Ascending aorta (tissue), 2 donors: Measurements from ENCODE around the gene SFTPA1. TPM values are rescaled to one million over a fixed set of nuclear protein-coding genes. Genes with fewer than 3 reads are reported as not detected.
"Not testable (repeated sequence)": the region's sequence is repeated elsewhere in the genome, so short reads cannot be mapped to it uniquely, and the experiment has no call there.

Source experiments
- DNase-seq, 2 donors: peaks; one replicate each; pipeline ENCODE4 v3.0.0-alpha.2; 2019; ENCODE audit warnings: low spot score in 2 of 2
- H3K27ac ChIP-seq, 2 donors: fragments of 200-600 bp; sonication (generic); one replicate each; pipeline ENCODE4 v1.5.1; 2016 to 2017; ENCODE audit warnings: mild to moderate bottlenecking in 1 of 2
- H3K27me3 ChIP-seq: fragments of 200-600 bp; sonication (generic); one replicate; pipeline ENCODE4 v1.5.1; 2017
- H3K36me3 ChIP-seq, 2 donors: fragments of 200-600 bp; sonication (generic); one replicate each; pipeline ENCODE4 v1.5.1; 2016
- H3K4me1 ChIP-seq, 2 donors: fragments of 200-600 bp; sonication (generic); one replicate each; pipeline ENCODE4 v1.5.1; 2016 to 2017; ENCODE audit warnings: mild to moderate bottlenecking in 1 of 2
- H3K4me3 ChIP-seq, 2 donors: fragments of 200-600 bp; sonication (generic); one replicate each; pipeline ENCODE4 v1.5.1; 2016 to 2017; ENCODE audit warnings: mild to moderate bottlenecking in 1 of 2
- H3K9me3 ChIP-seq, 2 donors: fragments of 200-600 bp; sonication (generic); one replicate each; pipeline ENCODE4 v1.5.1; 2016
- CTCF ChIP-seq, 3 experiments: fragments of 200-600 bp in 2 of 3; fragments of 450-650 bp in 1 of 3; sonication (generic) in 2 of 3; IDR thresholded peaks; one replicate each; pipeline ENCODE4 v1.5.1; 2016 to 2019; ENCODE audit warnings: antibody characterized with exemption in 3 of 3, mild to moderate bottlenecking in 1 of 3, moderate library complexity in 1 of 3
- intact Hi-C: fragments of 100-400 bp; cut with DNase I; formaldehyde crosslinking; loops from one replicate; pipeline ENCODE4 v1.15.1; 2023
- total RNA-seq: library from RNA; depleted of rRNA; stranded (reverse); fragments of >200 nt; gene quantifications from one replicate; pipeline ENCODE4 v1.1.0, GENCODE V29; 2016

The SFTPA1 gene
- total RNA-seq, 1 donor from 2014 or later, result not detected

- intact Hi-C loops, result no loop called here
- H3K36me3 ChIP-seq, result no peaks in the 10 kb centered on the region
- no peak overlapping the region for H3K27ac ChIP-seq
- no peaks in the 10 kb centered on the region for H3K4me1 ChIP-seq
- H3K4me3 ChIP-seq, result no peak overlapping the region
- DNase-seq, result no peak
- TF ChIP-seq CTCF (IDR thresholded peaks at IDR 0.05), result no peak
- H3K27me3 ChIP-seq, result no peaks in the 10 kb centered on the region
- no peaks in the 10 kb centered on the region for H3K9me3 ChIP-seq
Observed at GRCh38 chr10:79604294-79604693, 6.4 kb upstream of the SFTPA1 start.

DNA sequence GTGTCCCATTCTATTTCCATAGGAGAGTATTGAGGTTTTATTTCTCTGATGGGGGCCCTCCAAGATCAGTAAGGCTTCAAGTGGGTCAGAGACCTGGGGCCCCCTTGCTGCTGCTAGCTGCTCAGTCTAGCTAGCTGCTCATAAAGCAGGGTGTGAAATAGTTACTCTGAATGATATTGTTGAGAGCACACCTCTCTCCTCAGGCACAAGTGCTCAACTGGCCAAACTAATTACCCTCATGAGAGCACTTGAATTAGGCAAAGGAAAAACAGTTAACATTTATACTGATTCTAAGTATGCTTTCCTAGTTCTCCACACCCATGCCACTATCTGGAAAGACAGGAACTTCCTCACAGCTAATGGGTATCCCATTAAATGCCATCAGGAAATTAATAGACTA is 5.4 kb upstream of the SFTPA1 start:
- H3K36me3 ChIP-seq, result no peaks in the 10 kb centered on the region
- intact Hi-C loops, result no loop called here
- H3K9me3 ChIP-seq, result no peaks in the 10 kb centered on the region
- H3K27ac ChIP-seq, result no peak overlapping the region
- no peak overlapping the region for H3K4me3 ChIP-seq
- TF ChIP-seq CTCF (IDR thresholded peaks at IDR 0.05), result no peak
- no peaks in the 10 kb centered on the region for H3K4me1 ChIP-seq
- DNase-seq, result no peak
- no peaks in the 10 kb centered on the region for H3K27me3 ChIP-seq

GRCh38 chr10:79608505-79609375 is 2.0 kb upstream of the SFTPA1 start:
- H3K9me3 ChIP-seq, result no peaks in the 10 kb centered on the region
- intact Hi-C loops, result no loop called here
- no peak for DNase-seq

GRCh38 chr10:79611193-79611976 is 646 bp downstream of the SFTPA1 start:
- H3K27ac ChIP-seq, H3K4me3 ChIP-seq, H3K9me3 ChIP-seq, H3K27me3 ChIP-seq, H3K36me3 ChIP-seq, H3K4me1 ChIP-seq, DNase-seq, intact Hi-C loops: not testable (repeated sequence)

More at GRCh38 chr10:79608505-79609375, 2.0 kb upstream of the SFTPA1 start:
- Histone ChIP-seq H3K27me3 (no peaks in the 10 kb centered on the region), H3K27ac (no peak overlapping the region), H3K4me3 (no peak overlapping the region), H3K36me3 (no peaks in the 10 kb centered on the region), H3K4me1 (no peaks in the 10 kb centered on the region)
- peak in 1 of 3 experiments; percentile 27 for TF ChIP-seq CTCF (IDR thresholded peaks at IDR 0.05)

DNA sequence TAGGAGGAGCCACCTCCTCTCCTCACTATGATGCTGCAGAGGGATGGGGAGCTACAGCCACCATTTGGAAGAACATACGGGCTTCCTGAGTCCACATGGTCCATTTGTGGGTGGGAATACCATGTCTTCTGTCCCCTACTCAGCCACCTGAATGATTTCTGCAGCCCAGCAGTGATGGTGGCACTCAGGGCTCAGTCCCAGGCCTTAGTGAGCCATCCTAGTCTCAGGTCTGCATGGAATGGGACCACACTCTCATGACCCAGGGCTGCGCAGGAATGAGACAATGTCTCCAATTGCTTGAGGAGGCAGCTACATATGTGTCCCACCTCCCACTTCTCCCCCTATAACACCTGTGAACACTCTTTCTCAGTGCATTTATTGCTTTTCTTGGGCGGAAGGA is 4.8 kb downstream of the SFTPA1 start:
- Histone ChIP-seq H3K4me1 (no peaks in the 10 kb centered on the region), H3K4me3 (no peak overlapping the region), H3K36me3 (no peaks in the 10 kb centered on the region), H3K27me3 (no peaks in the 10 kb centered on the region), H3K27ac (no peak overlapping the region), H3K9me3 (peaks cover 0 to 3% of the 10 kb centered on the region in 2 donors)
- no peak for TF ChIP-seq CTCF (IDR thresholded peaks at IDR 0.05)
- intact Hi-C loops, result no loop called here
- no peak for DNase-seq

- TF ChIP-seq CTCF (IDR thresholded peaks at IDR 0.05), result no peak
- no peak for DNase-seq
- Histone ChIP-seq H3K9me3 (peaks cover 0 to 3% of the 10 kb centered on the region in 2 donors), H3K36me3 (no peaks in the 10 kb centered on the region), H3K27ac (no peak overlapping the region), H3K4me1 (no peaks in the 10 kb centered on the region), H3K4me3 (no peak overlapping the region), H3K27me3 (no peaks in the 10 kb centered on the region)
- intact Hi-C loops, result no loop called here
Observed at GRCh38 chr10:79616164-79616563, 5.4 kb downstream of the SFTPA1 start.

- H3K9me3 ChIP-seq, result peaks cover 0 to 15% of the 10 kb centered on the region in 2 donors
- DNase-seq, intact Hi-C loops: not testable (repeated sequence)
Observed at GRCh38 chr10:79623663-79624062, 12.9 kb downstream of the SFTPA1 start.

More at GRCh38 chr10:79623663-79624062, 12.9 kb downstream of the SFTPA1 start:
- not testable (repeated sequence) for H3K27ac ChIP-seq, H3K4me1 ChIP-seq, H3K27me3 ChIP-seq, H3K36me3 ChIP-seq, H3K4me3 ChIP-seq
